ENCODE results near the gene TMEM63A.

TMEM63A gene

DNA sequence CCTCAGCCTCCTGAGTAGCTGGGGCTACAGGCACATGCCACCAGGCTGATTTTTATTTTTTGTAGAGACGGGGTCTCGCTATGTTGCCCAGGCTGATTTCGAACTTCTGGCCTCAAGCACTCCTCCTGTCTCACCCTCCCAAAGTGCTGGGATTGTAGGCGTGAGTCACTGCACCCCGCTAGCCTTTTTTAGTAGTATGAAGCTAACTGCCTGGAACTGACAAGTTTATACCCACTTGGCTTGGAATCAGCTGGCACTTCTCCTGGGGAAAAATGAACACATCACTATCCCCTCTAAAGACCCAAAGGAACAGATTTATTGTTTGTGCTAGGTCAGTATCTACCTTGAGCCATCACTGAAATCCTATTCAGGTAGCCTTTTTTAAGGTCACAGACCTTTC lies 19.0 kb downstream of the TMEM63A start:
- no peak for DNase-seq

DNA sequence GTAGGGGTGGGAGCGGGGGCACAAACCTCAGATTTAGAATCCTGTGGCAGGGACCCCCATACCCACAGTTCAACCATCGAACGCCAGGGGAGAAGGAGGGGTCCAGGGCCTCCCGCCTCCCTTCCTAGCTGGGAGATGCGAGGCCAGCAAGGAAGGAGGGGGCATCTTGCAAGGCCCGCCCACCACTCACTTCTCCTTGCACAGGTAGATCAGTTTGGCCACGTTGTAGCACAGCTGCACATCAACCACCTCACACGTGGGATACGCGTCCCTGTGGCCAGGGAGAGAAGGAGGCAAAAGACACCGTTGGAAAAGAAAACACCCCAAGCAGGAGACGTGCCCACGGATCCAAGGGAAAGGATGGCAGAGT lies 19.6 kb downstream of the TMEM63A start:
- DNase-seq, result no peak

DNA sequence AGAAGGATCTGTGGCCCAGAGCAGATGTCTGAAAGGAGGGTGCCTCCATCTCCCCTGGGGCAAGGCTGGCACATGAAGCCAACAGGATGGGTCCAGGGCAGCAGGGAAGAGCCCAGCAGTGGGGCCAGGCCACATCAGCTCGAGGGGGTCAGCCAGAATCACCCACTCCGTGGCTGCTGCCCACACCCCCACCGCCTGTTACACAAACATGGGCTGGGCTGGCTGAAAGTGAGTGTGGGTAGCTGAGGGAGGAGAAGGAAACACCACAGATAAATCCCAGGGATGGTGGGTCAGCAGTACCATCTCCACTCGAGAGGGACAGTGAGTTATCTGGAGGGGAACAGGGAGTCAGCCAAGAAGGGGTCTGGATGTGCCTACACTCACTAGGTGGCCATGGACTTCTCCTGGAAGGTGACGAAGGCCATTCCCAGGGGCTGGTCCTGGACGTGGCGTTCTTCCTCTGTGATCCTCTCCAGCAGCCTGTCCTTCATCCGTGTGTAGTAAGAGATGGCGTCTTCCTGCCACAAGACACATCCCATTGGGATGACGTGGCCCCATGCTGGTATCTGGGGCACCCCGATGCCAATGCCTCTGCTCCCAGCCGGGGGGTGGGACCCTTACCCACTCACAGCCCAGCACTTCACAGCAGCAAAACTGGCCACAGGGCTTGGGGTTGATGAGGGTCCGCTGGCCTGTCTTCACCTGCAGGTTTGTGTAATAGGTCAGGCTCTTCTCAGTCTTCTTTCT lies 20.2 kb downstream of the TMEM63A start:
- no peak for DNase-seq

DNA sequence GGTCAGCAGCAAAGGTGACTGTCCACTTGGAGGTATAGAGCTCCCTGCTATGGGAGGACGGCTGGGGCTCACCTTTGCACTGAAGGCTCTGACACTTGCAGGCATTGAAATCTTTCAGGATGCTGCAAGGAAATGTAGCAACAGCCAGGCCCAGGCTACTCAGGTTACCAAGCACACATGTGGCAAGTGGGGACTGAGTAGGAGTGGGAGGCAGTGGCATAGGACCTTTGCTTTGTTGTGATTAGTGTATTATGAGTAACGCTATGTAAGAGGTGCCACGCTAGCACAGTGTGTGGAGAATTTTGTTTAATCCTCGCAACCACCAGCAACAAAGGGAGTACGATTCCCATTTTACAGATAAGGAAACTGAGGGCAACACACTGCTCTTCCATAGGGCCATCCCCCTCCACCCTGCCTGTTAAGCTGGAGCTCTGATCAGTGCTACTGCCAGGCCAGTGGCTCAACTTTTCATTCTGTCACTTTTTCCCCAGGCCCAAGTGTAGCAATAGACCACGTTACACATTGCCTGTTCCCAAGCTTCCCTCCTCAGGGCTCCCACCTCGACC lies 21.2 kb downstream of the TMEM63A start:
- DNase-seq, result no peak

DNA sequence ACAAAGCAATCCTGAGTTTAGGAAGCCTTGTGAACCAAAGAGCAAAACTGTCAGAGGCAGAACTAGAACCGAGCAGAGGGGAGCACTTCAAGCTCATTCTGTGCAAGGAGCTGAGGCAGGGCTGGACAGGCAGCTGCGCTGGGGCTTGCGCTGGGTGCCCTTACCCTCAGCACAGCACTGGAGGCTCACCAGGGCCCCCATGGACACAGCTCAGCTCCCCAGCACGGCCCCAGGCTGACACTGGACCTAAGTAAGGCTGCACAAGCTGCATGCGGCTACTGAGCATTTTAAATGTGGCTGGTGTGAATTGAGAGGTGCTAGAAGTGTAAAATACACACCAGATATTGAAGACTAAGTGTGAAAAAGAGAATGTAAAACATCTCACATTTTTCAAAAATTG lies 22.1 kb downstream of the TMEM63A start:
- DNase-seq, result no peak

DNA sequence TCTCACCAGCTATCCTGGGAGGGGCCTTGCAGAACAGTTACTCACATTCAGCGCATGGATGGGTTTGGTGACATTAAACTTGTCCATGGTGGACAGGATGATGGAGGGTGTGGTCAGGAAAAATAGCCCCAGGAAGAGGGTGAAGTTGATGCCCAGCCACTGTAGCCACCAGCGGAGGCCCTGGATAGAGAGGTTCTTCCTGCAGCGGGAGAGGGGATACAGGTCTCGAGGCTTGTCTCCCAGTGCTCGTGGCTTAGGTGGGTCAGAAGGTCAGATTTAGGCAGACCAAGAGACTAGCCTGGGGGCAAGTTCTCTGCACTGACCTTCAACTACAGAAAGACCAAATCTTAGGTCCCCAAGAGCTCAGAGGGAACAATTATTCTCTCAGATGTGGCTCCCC lies 23.0 kb downstream of the TMEM63A start:
- DNase-seq, result no peak

DNA sequence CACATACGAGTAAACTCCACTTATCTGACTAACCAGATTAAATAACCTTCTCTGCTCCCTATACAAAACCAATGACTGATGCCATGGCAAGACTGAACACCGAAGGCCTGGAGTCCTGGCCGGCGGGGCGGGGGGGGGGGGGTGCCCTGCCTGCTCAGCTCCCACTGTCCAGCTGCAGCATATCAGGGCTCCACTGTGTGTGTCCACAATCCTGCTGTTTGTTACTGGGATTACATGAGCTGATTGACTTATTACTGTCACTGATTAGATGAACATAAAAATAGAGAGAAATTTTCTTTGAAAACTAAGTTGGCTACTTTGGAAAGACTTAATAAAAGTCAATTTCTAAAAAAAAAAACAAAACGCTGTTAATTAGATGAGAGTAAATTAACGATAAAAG lies 24.9 kb downstream of the TMEM63A start:
- DNase-seq, result no peak

DNA sequence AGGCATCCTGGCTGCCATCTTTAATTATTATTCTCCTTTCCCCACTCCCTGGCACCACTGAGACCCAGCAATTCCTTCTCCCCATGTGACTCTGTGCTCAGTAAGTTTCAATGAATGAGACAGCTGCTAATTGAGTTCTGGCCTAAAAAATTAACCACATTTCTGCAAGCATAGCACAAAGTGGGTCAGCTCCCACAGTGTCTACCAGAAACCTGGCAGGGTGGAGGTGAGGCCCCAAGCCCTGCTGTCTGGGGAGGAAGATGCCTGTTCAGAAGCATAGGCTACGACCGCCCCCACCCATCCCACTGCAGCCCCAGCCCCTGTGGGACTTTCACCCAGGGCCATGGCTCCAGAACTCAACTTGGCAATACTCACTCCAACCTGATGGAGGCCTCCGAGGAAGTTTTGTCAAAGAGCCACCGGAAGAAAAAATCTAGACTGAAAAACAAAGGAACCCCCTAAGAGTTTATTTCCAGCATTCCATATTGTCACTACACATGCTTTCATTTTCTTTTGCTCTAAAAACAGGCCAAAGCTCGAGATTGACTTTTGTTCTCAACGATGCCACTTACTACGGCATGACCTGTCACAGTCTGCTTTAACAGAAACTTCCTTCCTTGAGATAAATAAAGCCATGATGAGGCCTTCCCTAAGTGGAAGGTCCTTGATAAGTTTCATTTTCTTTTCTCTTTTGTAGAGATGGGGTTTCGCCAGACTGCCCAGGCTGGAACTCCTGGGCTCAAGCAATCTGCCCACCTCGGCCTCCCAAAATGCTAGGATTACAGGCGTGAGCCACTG lies 26.5 kb downstream of the TMEM63A start:
- DNase-seq, result no peak

DNA sequence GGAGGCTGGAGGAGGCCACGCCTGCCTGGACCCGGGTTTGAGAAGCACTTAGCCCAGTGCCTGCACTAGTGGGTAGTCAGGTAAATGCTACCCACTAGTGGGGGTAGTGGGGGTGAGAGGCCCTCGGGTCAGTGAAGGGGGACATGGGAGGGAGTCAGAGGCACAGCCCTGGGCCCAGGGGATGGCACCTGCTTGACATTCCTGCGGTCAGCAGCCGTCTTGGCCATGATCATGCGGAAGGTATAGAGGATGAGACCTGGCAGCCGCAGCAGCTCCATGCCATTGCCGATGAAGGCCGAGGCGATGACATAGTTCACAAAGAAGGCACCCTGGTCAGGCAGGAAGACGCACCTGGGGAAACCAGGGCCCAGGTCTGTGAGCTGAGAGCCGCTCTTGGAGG lies 28.7 kb downstream of the TMEM63A start:
- no peak for DNase-seq

DNA sequence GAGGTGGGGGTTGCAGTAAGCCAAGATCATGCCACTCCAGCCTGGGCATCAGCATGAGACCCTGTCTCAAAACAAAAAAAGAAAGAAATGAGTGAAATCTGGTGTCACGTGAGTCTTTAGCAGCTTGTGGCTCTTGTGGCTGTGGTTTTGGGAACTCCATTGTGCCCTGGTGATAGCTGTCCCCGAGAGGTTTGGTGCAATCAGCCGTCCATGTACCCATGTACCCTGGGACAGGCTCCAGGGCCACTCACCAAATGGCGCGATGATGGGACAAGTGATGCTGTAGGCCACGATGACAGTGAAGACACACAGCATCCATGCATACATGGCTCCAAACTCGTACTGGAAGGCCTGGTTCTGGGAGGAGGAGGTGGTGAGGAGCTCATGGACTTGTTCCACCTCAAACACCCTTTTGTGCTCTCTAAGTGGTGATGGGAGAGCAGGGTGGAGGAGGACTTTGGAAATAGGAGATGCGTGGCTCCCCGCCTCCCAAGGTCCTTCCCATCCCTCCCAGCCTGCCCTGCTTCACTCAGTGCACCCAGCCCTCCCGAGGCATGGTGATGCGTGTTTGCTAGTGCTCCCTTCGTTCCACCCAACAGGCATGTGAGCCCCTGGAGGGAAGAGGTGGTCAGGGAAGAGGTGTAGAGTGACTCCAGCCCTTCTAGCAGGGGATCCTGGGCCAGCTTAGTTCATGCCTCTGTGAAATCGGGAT lies 29.6 kb downstream of the TMEM63A start:
- no peak for DNase-seq

DNA sequence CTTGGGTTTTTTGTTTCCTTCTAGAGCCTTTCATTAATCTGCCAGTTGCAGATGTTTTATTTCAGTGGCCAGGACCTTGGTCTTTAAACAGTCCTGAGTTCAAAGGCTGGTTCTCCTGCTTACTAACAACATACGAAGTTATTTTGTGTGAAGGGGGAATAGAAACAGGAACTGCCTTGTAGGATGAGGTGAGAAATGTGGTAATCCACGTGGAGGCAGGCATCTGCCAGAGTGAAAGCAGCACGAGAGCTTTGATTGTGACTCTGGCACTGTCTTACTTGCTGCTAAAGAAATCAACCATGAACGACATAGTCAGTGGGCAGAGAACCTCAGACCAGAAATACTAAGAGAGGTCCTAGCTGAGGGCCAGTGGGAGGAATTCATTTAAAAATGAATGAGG lies 30.4 kb downstream of the TMEM63A start:
- no peak for DNase-seq

DNA sequence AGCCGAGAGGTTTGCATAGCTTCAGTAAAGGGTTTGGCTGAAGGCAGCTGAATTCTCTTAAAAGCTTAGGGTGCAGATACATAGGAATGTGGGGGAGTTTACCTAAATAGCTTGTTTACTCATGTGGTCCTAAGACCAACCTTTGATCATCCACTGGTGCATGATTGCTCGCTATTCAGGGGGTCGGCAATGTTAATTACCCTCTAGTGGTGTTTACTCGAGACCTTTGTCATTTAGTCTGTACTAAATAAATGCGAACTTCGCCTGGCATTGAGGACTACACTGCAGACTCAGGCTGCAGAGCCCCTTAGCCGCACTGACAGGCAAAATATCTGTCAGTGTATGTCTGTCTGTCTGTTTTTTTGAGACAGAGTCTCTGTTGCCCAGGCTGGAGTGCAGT lies 31.8 kb downstream of the TMEM63A start:
- no peak for DNase-seq

DNA sequence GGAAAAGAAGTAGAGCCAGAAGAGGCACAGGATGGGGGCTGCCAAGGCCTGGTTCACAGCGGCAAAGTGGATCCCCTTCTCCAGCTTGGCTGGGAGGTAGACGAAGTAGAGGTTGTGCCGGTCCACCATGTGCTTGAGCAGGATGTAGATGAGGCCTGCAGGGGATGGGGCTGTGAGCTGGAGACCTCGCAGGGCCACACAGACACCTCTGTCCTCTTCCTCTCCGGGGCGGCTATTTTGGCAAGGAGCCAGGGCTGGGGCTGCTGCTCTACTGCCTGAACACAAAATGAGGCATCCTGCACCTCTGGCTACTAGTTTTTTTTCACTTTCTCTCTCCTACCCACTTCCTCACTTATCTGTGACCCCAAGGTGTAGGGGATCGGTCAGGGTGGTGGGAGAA lies 32.3 kb downstream of the TMEM63A start:
- no peak for DNase-seq

DNA sequence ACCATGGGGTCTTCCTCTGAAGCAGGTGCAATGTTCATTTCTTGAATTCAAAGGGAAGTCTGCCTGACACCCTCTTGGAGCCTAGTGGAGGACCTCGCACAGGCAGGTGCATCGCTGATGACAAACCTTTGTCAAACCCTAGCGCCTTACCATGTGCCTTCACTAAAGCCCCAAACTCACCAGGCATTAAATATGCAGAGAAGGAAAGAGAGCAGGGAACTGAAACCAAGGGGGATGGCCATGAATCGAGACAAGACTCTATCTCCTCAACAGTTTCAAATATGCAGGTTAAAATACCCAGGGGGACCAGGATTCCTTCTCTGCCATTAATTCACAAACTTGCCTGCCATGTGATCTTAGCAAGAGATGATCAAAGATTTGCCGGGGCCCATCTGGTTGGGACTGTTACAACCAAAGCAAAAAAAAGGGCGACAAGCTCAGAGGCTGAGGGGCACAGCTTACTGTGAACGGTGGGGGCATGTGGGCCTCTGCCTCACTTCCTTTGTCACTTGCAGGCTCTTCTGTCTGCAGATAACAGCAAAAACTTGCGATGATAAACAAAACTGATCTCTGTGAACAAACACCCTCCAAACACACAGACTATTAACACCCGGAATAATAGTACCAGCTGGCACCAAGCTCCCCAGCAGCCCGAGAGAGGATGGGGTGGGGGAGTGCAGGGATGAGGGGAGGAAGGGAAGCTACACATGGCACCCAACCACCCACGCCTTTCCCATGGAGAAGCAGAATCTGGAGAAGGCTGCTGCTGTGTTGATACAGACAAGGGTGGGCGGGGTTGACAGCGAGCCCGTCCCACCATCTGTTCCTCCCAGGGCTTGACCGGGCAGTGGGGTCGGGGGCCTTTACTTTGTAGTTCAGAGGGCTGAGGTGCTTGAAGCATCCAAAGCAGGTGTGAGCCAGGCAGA lies 33.9 kb downstream of the TMEM63A start:
- no peak for DNase-seq

DNA sequence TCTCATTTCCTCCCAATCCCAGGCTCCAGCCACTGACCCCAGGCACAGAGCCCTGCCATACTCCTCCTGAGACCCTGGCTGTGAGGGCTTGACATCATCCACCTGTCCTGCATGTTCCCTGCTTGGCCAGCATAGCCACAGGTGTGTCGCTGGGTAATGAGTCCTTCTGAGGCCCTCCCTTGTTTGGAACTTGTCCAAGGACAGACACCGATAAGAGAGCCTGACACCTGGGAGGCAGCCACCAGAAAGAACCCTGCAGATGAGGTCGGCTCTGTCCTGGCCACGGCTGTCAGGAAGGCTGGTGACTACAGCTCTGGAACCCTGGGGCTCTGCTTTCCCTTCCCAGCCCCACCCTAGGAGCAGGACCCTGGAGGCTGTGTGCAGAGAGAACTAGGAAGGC lies 34.6 kb downstream of the TMEM63A start:
- DNase-seq, result no peak

DNA sequence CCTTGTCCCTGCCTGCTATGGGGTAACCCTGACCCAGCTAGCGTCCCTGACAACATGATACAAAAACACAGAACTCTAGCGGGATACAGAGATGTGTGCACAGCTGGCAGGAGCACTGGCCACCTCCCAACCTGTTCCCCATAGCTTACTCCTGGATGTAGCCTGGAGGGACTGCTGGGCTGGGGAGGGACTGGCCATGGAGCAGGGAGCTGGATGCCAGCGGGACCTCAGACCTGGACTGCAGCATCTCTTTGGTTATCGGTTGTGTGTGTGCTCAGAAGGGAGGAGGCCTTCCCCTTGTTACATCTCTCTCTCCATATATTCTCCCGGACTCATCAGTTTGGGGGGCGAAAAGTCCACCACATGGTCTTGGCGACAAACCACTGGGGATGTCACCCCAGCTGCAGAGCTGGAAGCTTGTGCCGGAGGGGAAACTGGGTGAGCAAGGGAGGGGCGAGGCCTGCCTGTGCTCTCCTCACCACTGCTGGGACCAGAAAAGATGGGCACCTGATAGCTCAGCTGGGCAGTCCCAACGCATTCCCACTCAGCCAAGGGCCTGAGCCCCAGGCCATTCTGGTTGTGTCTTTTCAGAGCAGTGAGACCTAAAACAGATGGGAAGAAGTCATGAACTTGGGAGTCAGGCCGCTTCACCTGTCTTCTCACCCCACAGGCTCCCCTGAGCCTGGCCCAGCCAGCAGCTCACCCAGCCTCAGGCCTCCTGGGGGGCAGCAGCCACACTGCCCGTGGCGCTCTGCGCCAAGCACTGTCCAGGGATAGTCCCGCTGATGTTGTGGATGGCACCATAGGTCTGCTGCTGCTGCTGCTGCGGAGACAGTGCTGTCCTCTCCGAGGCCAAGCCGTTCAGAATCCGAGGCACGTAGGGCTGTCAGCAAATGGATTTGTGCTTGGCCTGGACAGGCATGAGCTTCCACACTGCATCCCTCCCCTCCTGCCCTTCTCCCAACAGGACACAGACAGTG lies 35.6 kb downstream of the TMEM63A start:
- no peak for DNase-seq

DNA sequence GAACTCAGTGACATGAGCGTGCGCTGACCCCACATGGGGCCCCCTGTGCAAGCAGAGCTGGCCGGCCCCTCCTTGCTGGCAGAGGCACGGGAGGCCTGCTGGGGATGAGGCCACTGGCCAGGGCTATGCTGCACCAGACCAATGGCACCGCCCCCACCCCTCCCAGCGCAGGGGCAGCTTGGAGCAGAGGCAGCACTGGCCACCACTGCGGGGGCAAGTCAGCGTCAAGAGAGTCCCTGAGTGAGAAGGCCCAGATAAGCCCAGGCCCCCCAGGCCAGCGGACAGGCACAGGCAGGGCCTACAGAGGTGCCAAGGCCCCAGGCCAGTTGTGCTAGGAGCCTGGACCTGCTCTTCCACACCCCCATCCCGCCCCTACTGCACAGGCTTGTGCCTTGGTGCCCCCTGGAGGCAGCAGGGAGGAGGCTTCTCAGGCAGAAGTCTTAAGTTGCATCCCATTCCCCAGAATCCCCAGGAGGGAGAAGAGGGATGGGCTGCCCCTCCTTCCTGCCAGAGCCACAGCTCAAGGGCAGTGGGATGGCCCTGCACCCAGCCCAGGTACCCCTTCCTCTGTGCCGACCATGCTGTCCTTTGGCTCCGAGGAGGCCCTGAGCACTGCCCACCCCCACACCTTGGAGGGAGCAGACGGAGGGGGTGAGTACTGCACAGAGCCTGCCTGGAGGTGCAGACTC lies 36.5 kb downstream of the TMEM63A start:
- DNase-seq, result no peak

DNA sequence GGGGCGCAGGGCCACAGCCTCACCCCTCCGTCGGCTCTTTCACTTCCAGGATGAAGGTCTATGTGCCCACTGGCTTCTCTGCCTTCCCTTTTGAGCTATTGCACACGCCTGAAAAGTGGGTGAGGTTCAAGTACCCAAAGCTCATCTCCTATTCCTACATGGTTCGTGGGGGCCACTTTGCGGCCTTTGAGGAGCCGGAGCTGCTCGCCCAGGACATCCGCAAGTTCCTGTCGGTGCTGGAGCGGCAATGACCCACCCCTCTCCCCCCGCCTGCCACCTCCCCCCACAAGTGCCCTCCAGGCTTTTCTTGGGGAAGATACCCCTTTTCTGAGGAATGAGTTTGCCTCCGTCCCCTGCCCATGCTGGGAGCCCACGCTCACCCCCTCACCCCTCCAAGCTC lies 37.1 kb downstream of the TMEM63A start:
- no peak for DNase-seq

DNA sequence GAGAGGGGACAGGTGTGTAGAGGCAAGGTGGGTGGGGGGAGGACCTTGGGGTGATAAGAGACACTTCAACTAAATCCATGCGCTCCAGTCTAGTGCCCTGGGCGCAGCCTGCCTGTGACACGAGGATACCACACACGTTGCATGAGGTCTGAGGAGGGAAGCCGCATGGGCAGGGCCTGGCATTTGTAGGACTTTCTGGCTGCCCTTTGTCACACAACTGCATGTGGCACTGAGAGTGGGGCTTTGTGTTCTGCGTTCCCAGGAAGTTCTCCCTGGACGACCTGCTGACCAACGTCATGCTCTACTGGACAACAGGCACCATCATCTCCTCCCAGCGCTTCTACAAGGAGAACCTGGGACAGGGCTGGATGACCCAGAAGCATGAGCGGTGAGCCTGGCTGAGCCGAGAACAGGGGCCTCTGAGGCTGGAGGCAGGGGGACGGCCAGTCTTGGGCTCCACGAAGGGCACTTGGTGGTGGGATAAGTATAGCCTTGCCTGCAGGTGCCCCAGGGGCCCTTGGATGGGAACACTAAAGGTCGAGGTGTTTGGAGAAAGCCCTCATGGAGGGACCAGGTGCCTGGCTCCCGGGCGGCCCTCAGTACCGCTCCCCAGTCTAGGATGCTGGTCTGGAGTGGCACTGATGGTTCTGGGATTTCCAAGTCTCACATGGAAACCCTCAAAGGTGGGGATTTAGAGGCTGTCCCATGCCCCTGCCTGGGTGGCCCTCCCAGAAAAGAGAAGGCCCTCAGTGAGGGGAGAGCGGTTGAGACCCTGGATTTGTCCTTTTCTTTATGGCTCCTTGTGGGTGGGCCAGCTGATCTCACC lies 37.7 kb downstream of the TMEM63A start:
- DNase-seq, result no peak

DNA sequence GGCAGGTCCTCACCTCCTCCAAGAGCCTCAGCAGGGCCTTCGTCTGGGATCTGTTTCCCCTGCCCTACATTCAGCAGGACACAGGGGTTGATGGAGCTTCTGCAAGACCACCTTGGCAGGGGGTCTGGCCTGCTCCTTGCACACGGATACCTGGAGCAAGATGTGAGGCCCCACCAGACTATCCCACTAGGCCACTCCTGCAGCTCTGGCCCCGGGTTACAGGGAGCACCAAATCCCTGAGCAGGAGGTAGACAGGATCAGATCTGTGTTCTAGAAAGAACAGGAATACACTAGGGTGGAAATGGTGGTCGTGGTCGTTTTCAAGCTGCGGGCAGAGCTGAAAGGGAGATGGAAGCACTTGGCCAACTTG lies 38.8 kb downstream of the TMEM63A start:
- no peak for DNase-seq
